DMS153 treated with DMSO at 0.1 percent for 48 hours (cell line): ENCODE results near the gene ARHGEF3.
A peak's percentile ranks its signal among the peaks of the same experiment; 100 is the strongest.

ENCODE experiments used
- DNase-seq: peaks from one replicate; lab custom pipeline; 2025; ENCODE audit not compliant: unreplicated experiment; lab: John Stamatoyannopoulos, UW

The ARHGEF3 gene, protein sequence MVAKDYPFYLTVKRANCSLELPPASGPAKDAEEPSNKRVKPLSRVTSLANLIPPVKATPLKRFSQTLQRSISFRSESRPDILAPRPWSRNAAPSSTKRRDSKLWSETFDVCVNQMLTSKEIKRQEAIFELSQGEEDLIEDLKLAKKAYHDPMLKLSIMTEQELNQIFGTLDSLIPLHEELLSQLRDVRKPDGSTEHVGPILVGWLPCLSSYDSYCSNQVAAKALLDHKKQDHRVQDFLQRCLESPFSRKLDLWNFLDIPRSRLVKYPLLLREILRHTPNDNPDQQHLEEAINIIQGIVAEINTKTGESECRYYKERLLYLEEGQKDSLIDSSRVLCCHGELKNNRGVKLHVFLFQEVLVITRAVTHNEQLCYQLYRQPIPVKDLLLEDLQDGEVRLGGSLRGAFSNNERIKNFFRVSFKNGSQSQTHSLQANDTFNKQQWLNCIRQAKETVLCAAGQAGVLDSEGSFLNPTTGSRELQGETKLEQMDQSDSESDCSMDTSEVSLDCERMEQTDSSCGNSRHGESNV

DNA sequence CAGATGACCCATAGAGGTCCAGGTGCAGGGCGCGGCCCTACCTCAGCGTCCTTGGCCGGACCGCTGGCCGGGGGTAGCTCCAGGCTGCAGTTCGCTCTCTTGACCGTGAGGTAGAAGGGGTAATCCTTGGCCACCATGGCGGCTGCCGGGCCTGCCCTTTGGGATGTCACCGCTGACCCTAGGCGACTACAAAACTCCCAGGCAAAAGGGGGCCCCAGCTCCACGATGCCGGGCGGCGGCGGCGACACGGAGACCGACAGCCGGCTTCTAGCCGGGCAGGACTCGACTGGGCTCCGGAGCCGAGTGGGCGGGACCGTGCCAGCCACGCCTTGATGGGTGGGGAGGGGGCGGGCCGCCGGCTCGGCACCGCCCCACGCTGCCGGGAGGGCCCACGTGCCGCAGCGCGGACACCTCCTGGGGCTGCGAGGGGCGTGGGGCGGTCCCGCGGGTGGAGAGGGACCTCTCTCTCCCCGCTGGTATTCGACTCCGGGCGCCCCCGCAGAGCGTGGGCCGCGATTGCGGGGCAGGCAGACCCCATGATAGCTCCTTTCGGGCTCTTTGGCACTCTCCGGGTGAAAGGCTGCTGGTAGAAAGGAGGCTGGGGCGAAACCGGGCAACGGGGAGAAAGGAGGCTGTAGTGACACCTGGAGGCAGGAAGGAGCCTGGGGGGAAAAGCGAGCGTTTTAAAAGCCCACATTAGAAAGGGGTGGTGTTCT, at the start of gene ARHGEF3:
Gene ARHGEF3 (minus strand): TSS at position 288 of the 716 bp plus-strand sequence. CDS start 151 bp downstream, at position 137.
- DNase-seq = peak; percentile 21

GRCh38 chr3:56849698-56850097, 47.9 kb upstream of the ARHGEF3 start:
- DNase-seq = no peak

DNA sequence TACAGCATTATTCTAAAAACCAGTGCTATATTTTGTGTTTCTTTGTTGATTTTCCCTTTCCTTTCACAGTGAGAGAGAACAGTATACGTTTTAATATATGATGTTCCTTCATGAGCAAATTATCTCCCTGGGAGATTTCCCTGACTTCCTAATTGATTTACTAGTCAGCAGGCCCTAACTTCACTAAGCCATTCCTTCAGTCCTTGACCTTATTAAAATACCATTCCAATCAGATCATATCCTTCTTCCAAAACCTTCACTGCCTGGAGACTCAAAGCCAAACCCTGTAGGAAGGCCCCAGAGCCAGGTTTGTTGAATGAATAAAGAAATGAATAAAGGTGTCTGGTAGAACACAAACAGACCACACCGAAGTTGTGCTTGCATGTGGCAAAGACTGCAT, 43.8 kb upstream of the ARHGEF3 start:
- DNase-seq = no peak

- DNase-seq = no peak
These were observed 42.8 kb upstream of the ARHGEF3 start for GRCh38 chr3:56844536-56844935.

- no peak for DNase-seq
These were observed 38.3 kb upstream of the ARHGEF3 start for GRCh38 chr3:56839784-56840715.

GRCh38 chr3:56838448-56838847, 36.7 kb upstream of the ARHGEF3 start:
- DNase-seq = no peak

- no peak for DNase-seq
These were observed 35.6 kb upstream of the ARHGEF3 start for GRCh38 chr3:56837196-56837955.

DNA sequence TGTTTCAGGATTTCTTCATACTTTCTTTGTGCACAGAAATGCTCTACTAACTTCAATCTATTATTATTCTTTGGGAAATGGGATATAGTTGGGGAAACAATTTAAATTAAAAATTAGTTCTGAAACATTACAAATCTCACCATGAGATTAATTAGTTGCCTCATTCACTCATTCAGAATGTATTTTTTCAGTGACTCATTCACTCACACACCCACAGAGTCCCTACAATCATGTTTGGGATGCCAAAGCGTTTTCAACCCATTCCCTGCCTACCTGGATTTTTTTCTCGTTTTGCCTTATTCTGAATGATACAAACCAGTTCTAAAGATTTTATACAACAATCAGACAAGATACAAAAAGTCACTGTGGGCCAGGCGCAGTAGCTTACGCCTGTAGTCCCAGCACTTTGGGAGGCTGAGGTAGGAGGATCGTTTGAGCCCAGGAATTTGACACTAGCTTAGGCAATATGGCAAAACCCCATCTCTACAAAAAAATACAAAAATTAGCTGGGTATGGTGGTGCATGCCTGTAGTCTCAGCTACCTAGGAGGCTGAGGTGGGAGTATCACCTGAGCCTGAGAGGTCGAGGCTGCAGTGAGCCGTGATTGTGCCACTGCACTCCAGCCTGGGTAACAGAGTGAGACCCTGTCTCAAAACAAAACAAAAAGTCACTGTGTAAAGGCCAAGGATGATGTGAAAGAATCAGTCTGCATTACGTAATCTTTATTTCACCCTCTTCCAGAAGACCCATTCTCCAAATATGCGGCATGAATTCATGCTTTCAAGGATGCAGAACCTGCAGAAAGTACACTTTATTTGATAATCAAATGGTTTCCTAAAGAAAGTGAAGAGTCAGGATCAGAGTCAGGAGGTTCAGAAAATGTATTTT, 34.8 kb upstream of the ARHGEF3 start:
- DNase-seq = no peak

DNA sequence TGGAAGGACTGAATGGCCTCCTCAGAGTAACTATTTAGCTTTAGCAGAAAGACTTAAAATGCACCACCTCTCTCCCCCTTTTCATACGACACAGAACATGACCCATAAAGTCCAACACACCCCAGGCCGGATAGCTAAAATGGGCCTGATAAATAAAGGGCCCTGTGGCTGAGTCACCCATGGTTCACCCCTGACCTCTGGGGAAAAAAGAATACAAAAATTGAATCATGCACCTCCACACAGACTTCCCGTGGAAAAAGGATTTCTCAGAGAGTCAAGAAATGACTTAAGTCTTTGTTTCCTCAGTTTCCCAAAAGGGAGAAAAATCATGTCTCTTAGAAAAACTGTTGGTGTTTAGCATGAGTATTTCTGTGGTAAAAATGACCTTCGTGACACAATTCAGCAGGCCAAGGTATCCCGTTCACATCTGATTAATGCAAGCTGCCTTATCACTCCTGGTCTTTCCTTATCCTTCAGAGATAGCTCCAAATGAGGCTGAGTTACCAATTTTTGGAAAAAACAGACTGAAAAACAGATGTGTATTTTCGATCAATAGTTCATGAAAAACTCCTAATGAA, 34.0 kb upstream of the ARHGEF3 start:
- no peak for DNase-seq

GRCh38 chr3:56833536-56833935, 31.8 kb upstream of the ARHGEF3 start:
- no peak for DNase-seq

DNA sequence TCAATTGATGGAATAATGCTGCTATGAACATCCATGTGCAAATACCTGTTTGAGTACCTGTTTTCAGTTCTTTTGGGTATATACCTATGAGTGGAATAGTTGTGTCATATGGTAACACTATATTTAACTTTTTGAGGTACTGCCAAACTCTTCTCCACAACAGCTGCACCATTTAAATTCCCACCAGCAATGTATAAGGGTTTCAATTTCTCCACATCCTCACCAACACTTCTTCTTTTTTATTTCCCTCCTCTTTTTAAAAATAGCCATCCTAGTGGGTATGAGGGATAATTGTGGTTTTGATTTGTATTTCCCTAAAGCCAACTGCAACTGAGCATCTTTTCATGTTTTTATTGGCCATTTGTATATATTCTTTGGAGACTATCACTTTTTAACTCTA, 31.3 kb upstream of the ARHGEF3 start:
- DNase-seq = no peak

- DNase-seq = no peak
These were observed 29.8 kb upstream of the ARHGEF3 start for GRCh38 chr3:56831572-56831971.

DNA sequence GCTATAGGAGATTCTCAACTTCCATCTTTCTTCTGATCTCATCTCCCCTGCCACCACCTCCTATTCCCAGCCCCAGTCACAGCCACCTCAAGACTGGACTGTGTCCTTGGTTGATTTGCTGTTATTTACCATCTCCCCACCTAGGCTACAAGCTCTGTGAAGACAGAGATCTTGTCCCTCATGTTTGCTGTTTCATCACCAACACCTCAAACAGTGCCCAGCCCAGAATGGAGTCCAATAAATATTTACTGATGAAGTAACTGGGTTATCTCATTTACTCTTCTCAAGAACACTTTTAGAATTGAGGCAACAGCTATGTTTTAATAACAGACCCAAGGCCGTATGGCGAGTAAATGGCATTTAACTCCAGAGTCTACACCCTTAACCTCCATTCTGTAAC, 29.1 kb upstream of the ARHGEF3 start:
- DNase-seq = no peak

DNA sequence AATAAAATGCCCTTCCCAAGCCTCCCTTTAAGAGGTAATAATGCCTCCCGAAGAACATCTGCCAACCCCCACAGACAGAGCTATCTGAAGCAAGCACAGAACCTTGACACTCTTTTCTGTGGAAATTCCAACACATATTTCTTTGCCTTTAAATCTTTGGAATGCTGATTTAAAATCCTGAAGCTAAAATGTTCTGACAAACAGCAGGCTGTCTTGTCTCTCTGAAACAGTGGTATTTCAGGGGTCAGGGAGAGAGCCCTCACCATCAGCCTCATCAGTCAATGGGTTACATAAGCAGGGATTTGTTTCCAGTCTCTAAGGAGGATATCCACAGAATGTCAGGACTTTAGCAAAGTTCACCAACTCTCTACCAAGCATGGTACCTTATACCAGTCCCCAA, 27.8 kb upstream of the ARHGEF3 start:
- no peak for DNase-seq

- no peak for DNase-seq
These were observed 25.3 kb upstream of the ARHGEF3 start for GRCh38 chr3:56826831-56827722.

DNA sequence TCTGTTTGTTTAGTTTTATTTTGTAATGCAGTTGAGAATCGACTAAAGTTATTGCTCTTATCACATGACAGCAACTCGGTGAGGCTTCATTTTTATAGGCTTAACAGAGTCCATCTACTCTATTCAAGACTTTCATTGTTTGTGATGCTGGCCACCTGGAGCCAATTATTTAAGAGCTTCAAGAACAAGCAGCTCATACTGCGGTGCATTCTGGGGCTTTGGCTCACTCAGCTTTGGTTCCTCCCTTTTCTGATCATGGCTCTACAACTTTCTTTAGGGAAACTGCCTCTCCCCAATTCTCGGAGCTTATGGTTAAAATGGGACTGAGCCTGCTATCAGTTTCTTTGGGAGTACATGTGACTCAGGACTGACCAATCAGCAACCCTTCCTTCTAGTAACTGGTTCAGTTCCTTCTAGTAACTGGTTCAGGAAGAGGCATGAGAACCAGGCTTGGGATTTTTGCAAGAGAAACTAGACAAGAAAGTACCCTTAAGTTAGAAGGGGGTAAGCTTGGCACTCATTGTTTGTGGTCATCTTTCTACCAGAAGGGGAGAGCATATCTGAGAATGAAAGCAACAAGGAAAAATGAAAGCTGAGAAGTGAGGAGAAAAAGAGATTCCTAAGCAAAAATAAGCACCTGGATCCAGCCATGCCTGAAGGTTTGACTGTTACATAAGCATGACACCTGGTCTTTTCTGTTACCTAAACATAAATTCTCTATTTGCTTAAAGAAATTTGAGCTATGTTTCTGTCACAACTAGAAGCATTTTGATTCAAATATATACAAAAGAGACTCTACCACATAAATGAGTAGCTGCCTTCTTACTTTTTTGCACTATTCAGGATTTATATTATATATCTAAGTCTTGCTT, 24.1 kb upstream of the ARHGEF3 start:
- DNase-seq = no peak
